HCEC 1CT (cell line): ENCODE data around the gene THSD4.

Source experiments
- DNase-seq: peaks from one replicate; pipeline ENCODE4 v3.0.0-alpha.2; 2017

The THSD4 gene

GRCh38 chr15:71098920-71099319 is 16.4 kb upstream of the THSD4 start:
- no peak for DNase-seq

GRCh38 chr15:71103102-71103676 is 12.1 kb upstream of the THSD4 start:
- DNase-seq, result peak; percentile 72

GRCh38 chr15:71104636-71105035 is 10.6 kb upstream of the THSD4 start:
- no peak for DNase-seq

- DNase-seq, result no peak
Measured at GRCh38 chr15:71105444-71105843, 9.8 kb upstream of the THSD4 start.

- DNase-seq, result no peak
Measured at GRCh38 chr15:71106802-71107500, 8.3 kb upstream of the THSD4 start.

- no peak for DNase-seq
Measured at GRCh38 chr15:71107501-71107815, 7.8 kb upstream of the THSD4 start.

- DNase-seq, result peak; percentile 38
Measured at GRCh38 chr15:71109130-71109529, 6.1 kb upstream of the THSD4 start.

- no peak for DNase-seq
Measured at GRCh38 chr15:71109905-71110304, 5.4 kb upstream of the THSD4 start.

- no peak for DNase-seq
Measured at GRCh38 chr15:71110405-71111180, 4.7 kb upstream of the THSD4 start.

GRCh38 chr15:71111181-71111565 is 4.1 kb upstream of the THSD4 start:
- DNase-seq, result no peak

GRCh38 chr15:71111950-71112349 is 3.3 kb upstream of the THSD4 start:
- no peak for DNase-seq

- no peak for DNase-seq
Measured at GRCh38 chr15:71112429-71112828, 2.8 kb upstream of the THSD4 start.

GRCh38 chr15:71114066-71114680 is 1.1 kb upstream of the THSD4 start:
- DNase-seq, result no peak

GRCh38 chr15:71115567-71116351 is 488 bp downstream of the THSD4 start:
- peak; percentile 57 for DNase-seq

- DNase-seq, result peak; percentile 27
Measured at GRCh38 chr15:71116366-71116765, 1.1 kb downstream of the THSD4 start.

GRCh38 chr15:71116942-71117341 is 1.7 kb downstream of the THSD4 start:
- peak; percentile 17 for DNase-seq

- no peak for DNase-seq
Measured at GRCh38 chr15:71117714-71118305, 2.5 kb downstream of the THSD4 start.

GRCh38 chr15:71118345-71118744 is 3.1 kb downstream of the THSD4 start:
- DNase-seq, result no peak

- no peak for DNase-seq
Measured at GRCh38 chr15:71118881-71119632, 3.8 kb downstream of the THSD4 start.

GRCh38 chr15:71120428-71120944 is 5.2 kb downstream of the THSD4 start:
- no peak for DNase-seq

GRCh38 chr15:71121442-71121841 is 6.2 kb downstream of the THSD4 start:
- no peak for DNase-seq
